ENCODE measurements around the gene INO80C. TPM values are rescaled to one million over a fixed set of nuclear protein-coding genes. Genes with fewer than 3 reads are reported as not detected.

INO80C gene
- total RNA-seq (10 to 100 TPM; 19.3 to 29.5 (median 23.1) TPM), total RNA-seq (4.5 to 11.2 (median 7.1) reads per million in 29 experiments)
- total RNA-seq (2013), result 9.4 TPM

GRCh38 chr18:35497370-35498197, at the start of gene INO80C:
Gene INO80C, minus strand, starts transcription at chr18:35497960. Its CDS starts 86 bp downstream, at chr18:35497874.
- ATAC-seq (replicated peaks in 1 of 4) (peak; percentile 92 to 94 (median 92)), DNase-seq (peak; percentile 86 to 97 (median 90))
- peak within 1 kb of the TSS; percentile 99 to 100 for H3K27ac Mint-ChIP-seq
- peak within 1 kb of the TSS; percentile 75 to 93 for H3K4me3 ChIP-seq (ENCODE audit: control insufficient read depth in 1 of 2, extremely low read depth in 1 of 2, low read length in 1 of 2)
- under 1% methylated on average over 49 of the region's 61 CpGs for WGBS (ENCODE audit: insufficient coverage)
- H3K27me3 ChIP-seq (replicated peaks in 1 of 2; ENCODE audit: control insufficient read depth in 2 of 2, extremely low read depth in 1 of 2, insufficient read depth in 2 of 2, low read length in 1 of 2), result no peaks in the 10 kb centered on the region
- no peaks in the 10 kb centered on the region for H3K9me3 ChIP-seq
- H3K27ac ChIP-seq (ENCODE audit: low read length), result peak within 1 kb of the TSS; percentile 96
- H3K9me3 Mint-ChIP-seq, result no peaks in the 10 kb centered on the region
- peak within 1 kb of the TSS; percentile 93 to 99 (median 94) for H3K4me3 Mint-ChIP-seq
- H3K27me3 Mint-ChIP-seq, result no peaks in the 10 kb centered on the region
- H3K36me3 ChIP-seq (ENCODE audit: control insufficient read depth in 2 of 2, extremely low read depth in 1 of 2, insufficient read depth in 1 of 2, low read length in 1 of 2), result no peaks in the 10 kb centered on the region
- H3K4me1 Mint-ChIP-seq, result peaks cover 45 to 46% (median 45%) of the 10 kb centered on the region in 3 donors
- ChIA-PET POLR2A (interaction anchor here (0.6 to 1.5 kb wide), 6 partner anchors 16 to 1331 kb away, joined by 3 to 5 read pairs (median 3); partner anchors contain the start of gene TPGS2 (in 1 of the 2)), CTCF (interaction anchor here in 1 of 2 donors (1.0 kb wide), 1 partner anchor 103 kb away, joined by 3 read pairs; no protein-coding TSS in a partner anchor)
- H3K4me1 ChIP-seq (ENCODE audit: control insufficient read depth in 1 of 2, extremely low read depth in 1 of 2, insufficient read depth in 2 of 2, low read length in 2 of 2), result peaks cover 9 to 16% of the 10 kb centered on the region in 2 experiments
- no peaks in the 10 kb centered on the region for H3K36me3 Mint-ChIP-seq

GRCh38 chr18:35547008-35547605, 49.3 kb upstream of the INO80C start:
- no peak overlapping the region for H3K4me3 Mint-ChIP-seq
- CTCF ChIA-PET, result no interaction called here
- Histone ChIP-seq H3K27ac (ENCODE audit: low read length) (no peak overlapping the region), H3K27me3 (replicated peaks in 1 of 2; ENCODE audit: control insufficient read depth in 2 of 2, extremely low read depth in 1 of 2, insufficient read depth in 2 of 2, low read length in 1 of 2) (peaks cover 0 to 2% of the 10 kb centered on the region in 2 experiments), H3K4me1 (ENCODE audit: control insufficient read depth in 1 of 2, extremely low read depth in 1 of 2, insufficient read depth in 2 of 2, low read length in 2 of 2) (no peaks in the 10 kb centered on the region), H3K36me3 (ENCODE audit: control insufficient read depth in 2 of 2, extremely low read depth in 1 of 2, insufficient read depth in 1 of 2, low read length in 1 of 2) (no peaks in the 10 kb centered on the region), H3K4me3 (ENCODE audit: control insufficient read depth in 1 of 2, extremely low read depth in 1 of 2, low read length in 1 of 2) (no peak overlapping the region), H3K9me3 (no peaks in the 10 kb centered on the region)
- POLR2A ChIA-PET, result no interaction called here
- no peak overlapping the region for H3K27ac Mint-ChIP-seq
- no peak for DNase-seq
- no peak for ATAC-seq (replicated peaks in 1 of 4)
- H3K9me3 Mint-ChIP-seq, result peaks cover 0 to 6% (median 0%) of the 10 kb centered on the region in 3 donors
- 86% methylated on average over 1 of the region's 2 CpGs for WGBS (ENCODE audit: insufficient coverage)
- H3K4me1 Mint-ChIP-seq, result no peaks in the 10 kb centered on the region
- H3K36me3 Mint-ChIP-seq, result peaks cover 3% of the 10 kb centered on the region
- peaks cover 11 to 14% of the 10 kb centered on the region in 2 donors for H3K27me3 Mint-ChIP-seq

- ATAC-seq (replicated peaks in 1 of 4) (no peak), DNase-seq (no peak)
- Histone ChIP-seq H3K4me1 (ENCODE audit: control insufficient read depth in 1 of 2, extremely low read depth in 1 of 2, insufficient read depth in 2 of 2, low read length in 2 of 2) (no peaks in the 10 kb centered on the region), H3K27ac (ENCODE audit: low read length) (no peak overlapping the region), H3K36me3 (ENCODE audit: control insufficient read depth in 2 of 2, extremely low read depth in 1 of 2, insufficient read depth in 1 of 2, low read length in 1 of 2) (no peaks in the 10 kb centered on the region), H3K9me3 (no peaks in the 10 kb centered on the region), H3K4me3 (ENCODE audit: control insufficient read depth in 1 of 2, extremely low read depth in 1 of 2, low read length in 1 of 2) (no peak overlapping the region), H3K27me3 (replicated peaks in 1 of 2; ENCODE audit: control insufficient read depth in 2 of 2, extremely low read depth in 1 of 2, insufficient read depth in 2 of 2, low read length in 1 of 2) (peaks cover 0 to 2% of the 10 kb centered on the region in 2 experiments)
- Mint-ChIP-seq H3K4me3 (no peak overlapping the region), H3K27me3 (peaks cover 6 to 12% of the 10 kb centered on the region in 2 donors), H3K9me3 (peaks cover 0 to 6% (median 2%) of the 10 kb centered on the region in 3 donors), H3K27ac (no peak overlapping the region), H3K36me3 (peaks cover 3% of the 10 kb centered on the region), H3K4me1 (no peaks in the 10 kb centered on the region)
- POLR2A ChIA-PET, result no interaction called here
- CTCF ChIA-PET, result no interaction called here
Measured at GRCh38 chr18:35542356-35542755, 44.6 kb upstream of the INO80C start.

GRCh38 chr18:35535297-35535696, 37.5 kb upstream of the INO80C start:
- Mint-ChIP-seq H3K9me3 (peaks cover 14 to 19% (median 17%) of the 10 kb centered on the region in 3 donors), H3K4me3 (no peak overlapping the region), H3K27ac (no peak overlapping the region), H3K36me3 (no peaks in the 10 kb centered on the region), H3K4me1 (peaks cover 0 to 3% (median 0%) of the 10 kb centered on the region in 3 donors), H3K27me3 (peaks cover 14 to 24% of the 10 kb centered on the region in 2 donors)
- ChIA-PET CTCF (no interaction called here), POLR2A (no interaction called here)
- H3K27me3 ChIP-seq (replicated peaks in 1 of 2; ENCODE audit: control insufficient read depth in 2 of 2, extremely low read depth in 1 of 2, insufficient read depth in 2 of 2, low read length in 1 of 2), result no peaks in the 10 kb centered on the region
- DNase-seq (no peak), ATAC-seq (replicated peaks in 1 of 4) (no peak)
- H3K27ac ChIP-seq (ENCODE audit: low read length), result no peak overlapping the region
- no peaks in the 10 kb centered on the region for H3K9me3 ChIP-seq
- no peak overlapping the region for H3K4me3 ChIP-seq (ENCODE audit: control insufficient read depth in 1 of 2, extremely low read depth in 1 of 2, low read length in 1 of 2)
- 100% methylated on average over 1 of the region's 1 CpG for WGBS (ENCODE audit: insufficient coverage)
- peaks cover 0 to 2% of the 10 kb centered on the region in 2 experiments for H3K4me1 ChIP-seq (ENCODE audit: control insufficient read depth in 1 of 2, extremely low read depth in 1 of 2, insufficient read depth in 2 of 2, low read length in 2 of 2)
- H3K36me3 ChIP-seq (ENCODE audit: control insufficient read depth in 2 of 2, extremely low read depth in 1 of 2, insufficient read depth in 1 of 2, low read length in 1 of 2), result no peaks in the 10 kb centered on the region

GRCh38 chr18:35533916-35534405, 36.2 kb upstream of the INO80C start:
- no peaks in the 10 kb centered on the region for H3K27me3 ChIP-seq (replicated peaks in 1 of 2; ENCODE audit: control insufficient read depth in 2 of 2, extremely low read depth in 1 of 2, insufficient read depth in 2 of 2, low read length in 1 of 2)

GRCh38 chr18:35528749-35529274, 31.1 kb upstream of the INO80C start:
- Mint-ChIP-seq H3K36me3 (no peaks in the 10 kb centered on the region), H3K9me3 (peaks cover 6 to 15% (median 9%) of the 10 kb centered on the region in 3 donors), H3K4me3 (no peak overlapping the region), H3K27ac (no peak overlapping the region), H3K4me1 (peaks cover 8 to 12% (median 9%) of the 10 kb centered on the region in 3 donors), H3K27me3 (peaks cover 34 to 51% of the 10 kb centered on the region in 2 donors)
- H3K27me3 ChIP-seq (replicated peaks in 1 of 2; ENCODE audit: control insufficient read depth in 2 of 2, extremely low read depth in 1 of 2, insufficient read depth in 2 of 2, low read length in 1 of 2), result peaks cover 0 to 5% of the 10 kb centered on the region in 2 experiments
- H3K9me3 ChIP-seq, result no peaks in the 10 kb centered on the region
- no peaks in the 10 kb centered on the region for H3K36me3 ChIP-seq (ENCODE audit: control insufficient read depth in 2 of 2, extremely low read depth in 1 of 2, insufficient read depth in 1 of 2, low read length in 1 of 2)
- ChIA-PET CTCF (no interaction called here), POLR2A (no interaction called here)
- DNase-seq (no peak), ATAC-seq (replicated peaks in 1 of 4) (no peak)
- no peak overlapping the region for H3K4me3 ChIP-seq (ENCODE audit: control insufficient read depth in 1 of 2, extremely low read depth in 1 of 2, low read length in 1 of 2)
- peaks cover 0 to 10% of the 10 kb centered on the region in 2 experiments for H3K4me1 ChIP-seq (ENCODE audit: control insufficient read depth in 1 of 2, extremely low read depth in 1 of 2, insufficient read depth in 2 of 2, low read length in 2 of 2)
- no CpG with 5 or more reads among the region's 4 CpGs for WGBS (ENCODE audit: insufficient coverage)
- no peak overlapping the region for H3K27ac ChIP-seq (ENCODE audit: low read length)

More at GRCh38 chr18:35533916-35534405, 36.2 kb upstream of the INO80C start:
- Mint-ChIP-seq H3K27ac (no peak overlapping the region), H3K9me3 (peaks cover 13 to 24% (median 17%) of the 10 kb centered on the region in 3 donors), H3K4me1 (peaks cover 0 to 3% (median 0%) of the 10 kb centered on the region in 3 donors), H3K4me3 (no peak overlapping the region), H3K27me3 (peaks cover 15 to 28% of the 10 kb centered on the region in 2 donors), H3K36me3 (no peaks in the 10 kb centered on the region)
- no peak for ATAC-seq (replicated peaks in 1 of 4)
- CTCF ChIA-PET, result no interaction called here
- no peak for DNase-seq
- Histone ChIP-seq H3K4me3 (ENCODE audit: control insufficient read depth in 1 of 2, extremely low read depth in 1 of 2, low read length in 1 of 2) (no peak overlapping the region), H3K4me1 (ENCODE audit: control insufficient read depth in 1 of 2, extremely low read depth in 1 of 2, insufficient read depth in 2 of 2, low read length in 2 of 2) (peaks cover 0 to 2% of the 10 kb centered on the region in 2 experiments), H3K9me3 (no peaks in the 10 kb centered on the region), H3K27ac (ENCODE audit: low read length) (no peak overlapping the region), H3K36me3 (ENCODE audit: control insufficient read depth in 2 of 2, extremely low read depth in 1 of 2, insufficient read depth in 1 of 2, low read length in 1 of 2) (no peaks in the 10 kb centered on the region)
- WGBS (ENCODE audit: insufficient coverage), result no CpG with 5 or more reads among the region's 2 CpGs
- POLR2A ChIA-PET, result no interaction called here

Measured in T-cell (primary cell).